Fibroblast of skin of scalp (primary cell): ENCODE data around the gene WNK4.

Source experiments
- DNase-seq: peaks from one replicate; pipeline ENCODE4 v3.0.0-alpha.2; 2013

Gene WNK4

GRCh38 chr17:42772945-42773289 lies 7.5 kb upstream of the WNK4 start:
- DNase-seq, result no peak

GRCh38 chr17:42773290-42774035 lies 6.9 kb upstream of the WNK4 start, which contains the start of gene VPS25:
Gene VPS25, plus strand, starts transcription at chr17:42773449. Its CDS starts 27 bp downstream, at chr17:42773476.
- DNase-seq, result peak; percentile 89

- peak; percentile 41 for DNase-seq
These were observed 6.2 kb upstream of the WNK4 start for GRCh38 chr17:42774066-42774745.

GRCh38 chr17:42775534-42776098 lies 4.8 kb upstream of the WNK4 start:
- peak; percentile 47 for DNase-seq

- no peak for DNase-seq
These were observed 1.8 kb upstream of the WNK4 start for GRCh38 chr17:42778570-42778969.

GRCh38 chr17:42779304-42779935 lies 990 bp upstream of the WNK4 start:
- no peak for DNase-seq

- no peak for DNase-seq
These were observed 635 bp downstream of the WNK4 start for GRCh38 chr17:42780851-42781638.

- no peak for DNase-seq
These were observed 1.3 kb downstream of the WNK4 start for GRCh38 chr17:42781639-42782165.

- DNase-seq, result no peak
These were observed 2.0 kb downstream of the WNK4 start for GRCh38 chr17:42782166-42783061.

GRCh38 chr17:42783062-42783790 lies 2.8 kb downstream of the WNK4 start:
- DNase-seq, result peak; percentile 56

- no peak for DNase-seq
These were observed 3.4 kb downstream of the WNK4 start for GRCh38 chr17:42783791-42784138.

GRCh38 chr17:42784409-42784808 lies 4.0 kb downstream of the WNK4 start:
- DNase-seq, result no peak

- no peak for DNase-seq
These were observed 4.6 kb downstream of the WNK4 start for GRCh38 chr17:42784811-42785592.

- DNase-seq, result no peak
These were observed 6.9 kb downstream of the WNK4 start for GRCh38 chr17:42787266-42787665.

- DNase-seq, result no peak
These were observed 11.5 kb downstream of the WNK4 start for GRCh38 chr17:42791948-42792347.

GRCh38 chr17:42792545-42792944 lies 12.1 kb downstream of the WNK4 start:
- no peak for DNase-seq

- DNase-seq, result no peak
These were observed 14.7 kb downstream of the WNK4 start for GRCh38 chr17:42795061-42795460.

GRCh38 chr17:42795465-42795864 lies 15.1 kb downstream of the WNK4 start:
- no peak for DNase-seq

GRCh38 chr17:42796066-42796758 lies 15.8 kb downstream of the WNK4 start:
- no peak for DNase-seq
